GM19193 (cell line): ENCODE measurements around the gene SPDYE4.

Experiments
- POLR2A ChIP-seq: IDR thresholded peaks from 4 replicates; pipeline ENCODE4 v1.6.1; 2011; ENCODE audit not compliant: insufficient read depth, insufficient read length; ENCODE audit errors: extremely low read depth

Gene SPDYE4

DNA sequence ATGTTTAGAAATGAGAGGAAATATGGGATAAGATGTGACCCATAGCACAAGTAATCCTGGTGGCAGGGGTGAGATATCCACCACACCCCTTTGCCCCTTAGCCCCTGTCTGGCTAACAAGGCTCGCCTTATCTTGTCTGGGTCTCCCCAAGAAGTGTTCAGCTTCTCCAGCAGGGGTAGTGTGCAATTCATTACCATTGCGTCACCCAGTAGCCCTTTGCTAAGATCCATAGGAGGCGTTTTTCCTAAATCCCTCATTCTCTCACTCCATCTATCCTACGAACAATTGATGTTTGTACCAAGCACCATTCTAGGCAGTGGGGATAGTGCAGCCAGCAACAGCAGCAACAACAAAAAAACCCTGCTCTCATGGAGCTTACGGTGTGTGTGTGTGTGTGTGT, 44.5 kb downstream of the SPDYE4 start:
- TF ChIP-seq POLR2A = no peak

- TF ChIP-seq POLR2A = no peak
Measured at GRCh38 chr17:8713315-8713714, 45.0 kb downstream of the SPDYE4 start.

- TF ChIP-seq POLR2A = no peak
Measured at GRCh38 chr17:8712698-8713097, 45.6 kb downstream of the SPDYE4 start.

DNA sequence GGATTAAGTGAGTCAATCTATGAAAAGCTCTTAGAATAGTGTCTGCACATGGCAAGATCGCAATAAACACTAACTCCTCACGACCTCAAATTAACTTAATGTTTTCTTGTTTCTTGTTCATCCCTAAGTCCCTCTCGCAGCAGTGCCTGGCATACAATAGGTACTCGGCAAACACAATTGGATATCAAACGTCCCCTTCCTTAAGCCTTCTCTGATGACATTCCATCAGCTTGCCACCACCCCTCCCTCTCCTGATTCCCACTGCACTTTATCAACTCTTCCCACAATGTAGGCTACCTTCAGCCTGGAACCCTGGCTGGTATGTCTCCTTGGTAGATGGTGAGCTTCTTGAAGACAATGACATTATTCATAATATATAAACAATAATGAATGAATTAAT, 47.1 kb downstream of the SPDYE4 start:
- no peak for TF ChIP-seq POLR2A

DNA sequence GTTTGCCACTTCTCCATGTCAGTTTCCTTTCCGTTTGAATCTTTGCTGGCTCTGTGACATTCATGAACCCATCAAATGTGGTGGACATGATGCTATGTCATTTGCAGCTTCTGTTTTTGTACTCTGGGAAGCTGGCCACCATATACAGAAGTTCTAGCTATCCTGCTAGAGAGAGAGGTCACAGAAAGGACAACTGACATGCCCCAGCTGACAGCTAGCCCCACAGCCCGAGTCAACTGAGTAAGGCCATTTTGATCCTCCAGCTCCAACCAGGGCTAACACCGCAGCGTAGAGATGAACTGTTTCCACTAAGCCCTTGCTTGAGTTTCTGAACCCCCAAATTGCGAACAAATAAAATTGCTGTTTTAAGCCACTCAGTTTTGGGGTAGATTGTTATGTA, 47.5 kb downstream of the SPDYE4 start:
- no peak for TF ChIP-seq POLR2A

DNA sequence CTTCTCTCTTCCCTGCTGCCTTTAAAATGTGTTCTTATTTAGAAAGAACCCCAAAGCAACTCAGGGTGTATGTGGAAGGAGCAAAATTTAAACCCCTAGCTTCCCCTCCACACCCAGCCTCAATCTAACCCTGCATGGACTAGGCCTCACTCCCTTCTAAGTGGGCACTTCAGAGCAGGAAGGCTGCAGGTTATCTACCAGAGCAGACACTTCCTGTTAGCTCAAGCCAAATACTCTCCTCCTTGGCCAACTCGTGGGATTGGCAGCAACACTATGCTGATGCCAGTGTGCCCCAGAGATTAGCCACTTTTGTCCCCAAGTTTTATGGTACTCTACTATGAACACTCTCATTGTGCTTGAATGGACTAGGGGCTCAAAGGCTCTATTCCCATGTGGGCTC, 49.3 kb downstream of the SPDYE4 start:
- TF ChIP-seq POLR2A = no peak

GRCh38 chr17:8708025-8708461, 50.3 kb downstream of the SPDYE4 start:
- TF ChIP-seq POLR2A = no peak

DNA sequence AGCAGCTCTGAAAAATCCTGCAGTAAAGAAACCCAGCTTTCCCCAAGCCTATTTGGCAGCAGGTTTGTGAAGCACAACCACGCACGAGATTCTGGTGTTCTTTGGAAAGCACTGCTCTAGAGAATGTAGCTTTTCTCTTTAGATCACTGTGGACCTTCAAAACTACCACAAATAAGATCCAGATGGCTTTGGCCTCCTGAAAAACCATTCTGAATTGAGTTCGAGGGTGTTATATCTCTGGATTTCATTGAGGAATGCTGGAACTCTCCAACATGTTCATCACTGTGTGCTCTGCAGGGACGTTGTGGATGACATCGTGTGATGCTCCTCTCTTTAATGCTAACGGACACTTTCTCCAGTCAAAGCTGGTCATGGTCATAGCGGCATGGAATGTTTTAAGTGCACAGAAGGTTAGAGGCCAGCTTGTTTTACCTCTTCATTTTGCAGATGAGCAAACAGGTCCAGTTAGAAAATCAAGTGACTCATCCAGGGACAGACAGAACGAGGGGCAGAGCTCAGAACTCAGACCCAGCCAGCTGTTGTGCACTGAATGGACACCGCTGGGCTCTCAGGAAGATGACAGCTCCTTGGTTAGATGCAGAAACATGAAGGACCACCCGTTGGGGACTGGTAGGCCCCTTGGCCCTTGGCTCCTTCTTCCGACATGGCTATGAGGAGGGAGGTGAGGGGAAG, 50.9 kb downstream of the SPDYE4 start:
- TF ChIP-seq POLR2A = no peak

- TF ChIP-seq POLR2A = no peak
Measured at GRCh38 chr17:8706431-8706830, 51.9 kb downstream of the SPDYE4 start.

DNA sequence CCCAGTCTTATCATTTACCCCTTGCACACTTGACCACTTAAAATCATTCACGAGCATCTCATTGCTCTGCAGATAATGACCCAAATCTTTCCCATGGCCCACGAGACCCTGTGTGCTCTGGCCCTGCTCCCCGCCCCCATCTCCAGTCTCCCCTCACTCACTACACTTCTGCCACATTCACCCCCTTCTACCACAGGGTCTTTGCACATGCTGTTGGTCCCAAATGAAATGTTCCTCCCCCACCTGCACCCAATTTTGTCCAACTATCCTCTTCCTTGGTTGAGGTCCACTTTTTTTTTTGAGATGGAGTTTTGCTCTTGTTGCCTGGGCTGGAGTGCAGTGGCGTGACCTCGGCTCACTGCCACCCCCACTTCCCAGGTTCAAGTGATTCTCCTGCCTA, 52.9 kb downstream of the SPDYE4 start:
- TF ChIP-seq POLR2A = no peak

- TF ChIP-seq POLR2A = no peak
Measured at GRCh38 chr17:8703001-8703400, 55.3 kb downstream of the SPDYE4 start.

GRCh38 chr17:8701754-8702153, 56.6 kb downstream of the SPDYE4 start:
- no peak for TF ChIP-seq POLR2A

- TF ChIP-seq POLR2A = no peak
Measured at GRCh38 chr17:8701221-8701620, 57.1 kb downstream of the SPDYE4 start.
